Raji (cell line): ENCODE measurements around the gene IL22.

ENCODE experiments used
- POLR2A ChIP-seq: IDR thresholded peaks from 2 replicates; pipeline ENCODE4 v1.6.1; 2011; ENCODE audit warnings: low read depth, low read length, control low read depth; ENCODE audit not compliant: insufficient read depth

IL22 gene, protein sequence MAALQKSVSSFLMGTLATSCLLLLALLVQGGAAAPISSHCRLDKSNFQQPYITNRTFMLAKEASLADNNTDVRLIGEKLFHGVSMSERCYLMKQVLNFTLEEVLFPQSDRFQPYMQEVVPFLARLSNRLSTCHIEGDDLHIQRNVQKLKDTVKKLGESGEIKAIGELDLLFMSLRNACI

DNA sequence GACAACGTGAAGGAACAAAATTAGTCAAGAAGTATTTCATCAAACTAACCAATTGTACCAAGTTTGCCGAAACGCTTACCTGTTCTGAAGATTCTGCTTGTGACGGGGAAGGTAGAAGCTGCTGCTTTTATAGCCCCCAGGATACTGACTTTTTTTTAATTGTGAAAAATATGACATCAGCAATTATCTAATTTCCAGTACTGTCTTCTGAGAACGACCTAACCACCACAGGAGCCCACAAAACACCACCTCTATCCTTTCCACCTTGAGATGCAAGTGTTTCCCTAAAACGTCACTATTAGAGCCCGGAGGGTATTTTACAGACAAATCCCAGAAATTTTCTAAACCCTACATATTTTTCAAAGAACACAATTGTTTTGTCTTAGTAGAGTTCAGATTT lies at the start of gene IL22:
Gene IL22, minus strand, starts transcription at position 101 of the 400 bp plus-strand sequence. CDS start 156 bp downstream, outside the sequence.
- no peak for TF ChIP-seq POLR2A

DNA sequence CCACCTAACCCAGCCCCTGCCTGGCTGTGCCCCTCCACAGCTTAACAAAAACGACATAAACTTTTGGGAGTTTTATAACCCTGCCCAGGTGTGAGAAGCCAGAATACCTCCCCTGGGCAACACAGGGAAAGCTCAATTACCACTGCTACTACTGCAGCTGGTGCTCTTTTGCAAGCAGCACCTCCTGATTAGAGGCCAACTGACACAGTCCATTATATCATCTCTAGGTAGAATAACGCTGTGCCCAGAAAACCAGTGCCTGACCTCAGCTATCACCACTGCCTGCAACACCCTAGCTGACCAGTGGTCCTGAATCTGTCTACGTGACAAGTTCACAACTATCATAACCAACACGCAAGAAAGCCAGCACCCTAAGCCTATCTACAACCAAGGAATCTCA lies 44.5 kb upstream of the IL22 start:
- TF ChIP-seq POLR2A, result no peak

DNA sequence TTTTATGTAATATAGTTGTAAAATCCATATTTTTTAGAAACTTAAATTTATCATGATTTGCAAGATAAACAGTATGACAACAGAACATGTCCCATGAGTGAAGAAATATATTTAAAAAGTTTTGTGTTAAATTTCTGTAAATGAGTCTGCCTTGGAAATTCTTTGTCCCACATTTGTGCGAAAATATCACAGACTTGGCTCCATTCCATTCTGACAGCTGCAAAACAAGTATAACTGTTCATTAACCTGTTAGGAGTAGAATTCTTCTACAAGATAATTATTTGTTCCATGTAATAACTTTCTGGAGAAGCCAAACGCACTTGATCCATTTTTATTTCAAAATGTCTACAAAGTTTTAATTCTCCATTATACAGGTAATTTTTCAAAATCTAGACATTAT lies 40.8 kb upstream of the IL22 start:
- no peak for TF ChIP-seq POLR2A

DNA sequence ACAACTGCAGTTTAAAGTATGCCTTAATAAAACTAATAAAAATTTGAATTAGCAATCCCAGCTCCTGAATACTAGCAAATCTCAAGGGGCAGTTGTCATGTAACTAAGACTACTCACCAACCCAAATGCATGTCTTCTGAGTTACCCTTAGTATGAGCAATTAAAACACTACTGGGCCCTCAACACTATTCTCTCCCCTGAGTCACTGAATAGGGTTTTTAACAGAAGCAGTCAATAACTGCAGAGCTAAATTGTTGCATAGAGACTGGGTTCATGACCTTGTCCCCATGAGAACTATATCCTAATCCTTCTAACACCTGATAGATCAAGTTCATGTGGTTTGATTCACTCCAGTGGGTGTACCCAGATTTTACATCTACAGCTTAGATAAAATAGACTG lies 39.9 kb upstream of the IL22 start:
- no peak for TF ChIP-seq POLR2A

DNA sequence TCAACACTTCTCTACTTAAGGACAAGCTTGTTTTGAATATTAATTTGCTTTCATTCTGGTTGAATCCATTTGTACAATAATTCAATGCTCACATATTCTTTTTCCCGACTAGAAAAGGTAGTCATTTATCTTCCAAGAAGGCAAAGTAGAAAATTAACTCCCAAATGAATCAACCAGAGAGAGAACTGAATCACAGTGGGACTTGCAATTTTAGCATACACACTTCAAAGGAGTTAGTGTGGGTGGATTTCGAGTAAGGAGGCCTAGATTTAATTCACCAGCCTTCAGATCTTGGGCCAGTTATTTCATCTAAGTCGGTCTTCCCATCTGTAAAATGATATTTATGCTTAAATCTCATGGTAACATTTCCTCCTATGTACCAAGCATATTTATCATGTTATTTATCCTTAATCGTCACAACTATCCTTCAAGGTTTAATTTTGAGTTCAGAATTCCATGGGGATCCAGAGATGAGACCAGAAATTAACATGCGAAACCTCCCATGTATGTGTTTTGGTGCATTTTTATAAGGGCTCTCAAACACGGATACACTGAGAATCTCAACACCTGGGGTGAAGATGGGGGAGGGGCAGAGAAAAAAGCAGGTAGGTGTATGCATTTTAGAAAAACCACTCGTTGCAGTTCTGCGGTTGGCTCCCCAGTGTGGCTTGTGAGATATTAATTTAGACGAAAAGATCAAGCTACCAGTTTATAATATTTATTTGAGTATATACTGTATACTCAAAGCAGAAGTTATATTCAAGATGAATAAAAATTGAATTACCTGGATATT lies 38.9 kb upstream of the IL22 start:
- TF ChIP-seq POLR2A, result no peak

DNA sequence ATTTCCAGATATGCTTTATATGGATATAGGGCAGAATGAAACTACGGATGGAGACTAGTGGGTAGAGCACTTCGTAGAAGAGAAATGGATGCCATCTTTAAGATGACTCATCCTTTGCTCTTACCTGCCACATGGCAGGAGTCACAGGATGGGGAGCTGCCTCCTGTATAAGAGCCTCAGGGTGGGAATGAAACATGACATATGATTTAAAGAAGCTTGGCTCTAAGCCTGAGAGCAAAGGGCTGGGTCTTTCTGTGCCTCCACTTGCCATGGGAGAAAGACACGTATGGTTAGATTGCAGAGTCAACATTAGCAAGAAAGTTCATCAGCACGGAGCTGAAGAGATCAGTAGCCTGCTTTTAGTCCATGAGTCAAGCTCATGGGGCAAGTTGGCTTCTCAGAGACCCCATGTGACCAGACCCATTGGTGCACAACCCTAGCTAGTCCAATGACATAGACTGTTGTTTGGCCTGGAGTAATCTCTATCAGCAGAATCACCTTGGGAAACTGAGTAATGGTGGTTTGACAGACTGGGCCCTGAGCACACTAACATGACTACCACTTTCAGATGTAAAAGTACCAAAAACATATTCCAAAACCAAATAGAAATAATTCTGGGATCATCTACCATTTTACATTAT lies 38.1 kb upstream of the IL22 start:
- TF ChIP-seq POLR2A, result no peak

DNA sequence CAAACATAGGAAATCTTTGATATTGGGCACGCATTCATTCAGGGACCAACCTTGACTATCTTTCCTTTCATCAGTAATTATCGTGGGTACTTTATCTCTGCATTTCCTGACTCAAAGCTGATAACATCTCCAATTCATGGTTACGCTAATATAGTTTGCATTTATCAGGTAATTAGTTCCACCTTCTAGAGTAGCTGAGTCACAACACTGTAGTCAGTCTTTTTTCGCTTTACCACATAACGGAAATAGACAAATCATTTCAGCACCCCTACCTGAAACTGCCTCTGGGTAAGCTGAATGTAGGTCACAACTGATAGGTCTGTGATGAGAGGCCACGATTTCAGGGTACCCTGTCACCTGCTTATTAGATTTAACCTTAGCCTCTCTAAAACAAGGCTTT lies 36.7 kb upstream of the IL22 start:
- TF ChIP-seq POLR2A, result no peak

DNA sequence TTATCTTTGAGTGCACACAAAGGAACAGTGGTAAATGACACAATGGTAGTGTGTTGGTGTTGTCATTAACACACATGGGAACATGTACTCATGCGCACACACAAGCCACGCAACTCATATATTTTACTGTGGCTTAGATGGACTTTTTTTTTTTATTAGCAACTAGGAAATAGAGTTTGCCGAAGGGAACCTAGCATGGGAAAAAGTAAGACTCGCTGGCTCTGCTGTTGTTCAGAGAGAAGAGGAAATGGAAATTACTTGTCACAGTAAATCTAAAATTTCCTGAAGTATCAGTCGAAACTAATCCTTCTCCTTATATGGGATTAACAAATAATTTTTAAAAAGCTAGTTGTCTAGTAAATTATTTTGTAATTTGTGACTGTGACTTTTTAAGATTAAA lies 33.7 kb upstream of the IL22 start:
- TF ChIP-seq POLR2A, result no peak

DNA sequence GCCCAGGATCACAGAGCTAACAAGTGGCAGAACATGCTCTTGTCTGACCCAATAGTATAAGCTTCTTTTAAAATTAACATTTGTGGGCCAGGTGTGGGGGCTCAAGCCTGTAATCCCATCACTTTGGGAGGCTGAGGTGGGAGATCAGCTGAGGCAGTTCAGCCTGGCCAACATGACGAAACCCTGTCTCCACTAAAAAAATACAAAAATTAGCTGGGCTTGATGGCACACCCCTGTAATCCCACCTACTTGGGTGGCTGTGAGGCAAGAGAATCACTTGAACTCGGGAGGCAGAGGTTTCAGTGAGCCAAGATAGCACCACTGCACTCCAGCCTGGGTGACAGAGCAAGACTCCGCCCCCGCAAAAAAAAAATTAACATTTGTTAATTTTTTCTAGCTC lies 33.0 kb upstream of the IL22 start:
- no peak for TF ChIP-seq POLR2A

DNA sequence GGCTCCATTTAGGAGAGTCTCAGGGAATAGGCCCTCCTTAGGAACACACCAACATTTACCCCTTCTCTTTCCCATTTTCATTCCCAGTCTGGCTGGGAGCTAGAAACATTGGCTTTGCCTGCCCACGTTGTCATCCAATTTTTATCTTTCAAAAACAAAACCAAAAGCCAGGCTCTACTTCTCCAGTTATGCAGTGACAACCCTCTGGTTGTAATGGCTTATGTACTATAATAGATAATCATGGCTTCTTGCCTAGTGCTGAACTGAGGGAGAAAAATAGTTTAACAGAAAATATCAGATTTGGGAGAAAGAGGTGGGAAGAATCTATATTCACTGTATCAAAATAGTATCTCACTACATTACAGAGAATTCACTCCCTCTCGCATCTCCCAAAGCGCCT lies 32.1 kb upstream of the IL22 start:
- TF ChIP-seq POLR2A, result no peak

DNA sequence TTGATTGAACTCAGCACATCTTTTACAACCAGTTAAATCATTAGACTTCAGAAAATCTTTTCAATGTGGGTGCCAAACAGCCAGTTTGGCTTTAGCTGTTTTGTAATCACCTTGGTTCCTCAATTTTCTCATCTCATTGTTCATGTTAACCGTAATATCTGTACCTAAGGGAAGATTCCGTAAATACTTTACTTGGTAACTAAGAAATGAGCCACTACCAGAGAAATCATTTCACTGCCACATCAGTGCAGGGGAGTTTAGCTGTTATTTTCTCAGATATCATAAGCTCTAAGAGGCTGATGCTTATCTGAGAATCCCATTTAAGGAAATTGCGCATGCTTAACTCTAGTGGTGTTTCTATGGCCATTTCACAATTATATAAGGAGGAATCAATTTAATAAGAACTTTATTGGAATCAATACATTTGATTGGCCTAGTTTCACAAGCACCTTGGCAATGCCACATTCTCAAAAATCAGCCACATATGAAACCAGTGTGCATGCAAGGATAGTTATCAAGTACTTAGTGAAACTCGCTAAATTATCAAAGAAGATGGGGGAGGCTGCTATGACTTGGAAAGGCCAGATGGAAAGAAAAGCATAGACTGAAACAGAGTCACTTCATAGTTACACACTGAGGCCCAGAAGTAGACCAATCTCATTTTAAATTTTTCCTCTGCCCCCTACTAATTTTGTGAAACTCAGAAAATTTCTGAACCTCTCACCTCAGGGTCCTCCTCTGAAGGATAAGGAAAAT lies 28.1 kb upstream of the IL22 start:
- no peak for TF ChIP-seq POLR2A

DNA sequence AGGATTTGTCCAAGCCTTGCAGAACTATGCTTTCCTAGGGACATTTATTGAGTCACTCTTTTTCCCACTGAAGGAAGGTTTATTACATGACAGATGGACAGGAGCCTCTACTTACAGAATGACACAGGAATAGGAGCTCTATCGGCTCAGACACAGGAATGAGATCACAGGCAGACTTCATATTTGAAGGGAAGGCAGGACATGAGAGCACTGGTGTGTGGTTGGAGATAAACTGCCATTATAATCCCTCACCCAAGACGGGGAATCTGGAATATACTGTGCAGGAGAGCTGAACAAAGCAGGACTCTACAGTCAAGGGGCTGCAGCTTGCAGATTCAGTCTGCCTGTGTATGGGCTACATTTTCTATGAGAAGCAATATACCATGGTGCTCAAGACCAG lies 26.8 kb upstream of the IL22 start:
- TF ChIP-seq POLR2A, result no peak

DNA sequence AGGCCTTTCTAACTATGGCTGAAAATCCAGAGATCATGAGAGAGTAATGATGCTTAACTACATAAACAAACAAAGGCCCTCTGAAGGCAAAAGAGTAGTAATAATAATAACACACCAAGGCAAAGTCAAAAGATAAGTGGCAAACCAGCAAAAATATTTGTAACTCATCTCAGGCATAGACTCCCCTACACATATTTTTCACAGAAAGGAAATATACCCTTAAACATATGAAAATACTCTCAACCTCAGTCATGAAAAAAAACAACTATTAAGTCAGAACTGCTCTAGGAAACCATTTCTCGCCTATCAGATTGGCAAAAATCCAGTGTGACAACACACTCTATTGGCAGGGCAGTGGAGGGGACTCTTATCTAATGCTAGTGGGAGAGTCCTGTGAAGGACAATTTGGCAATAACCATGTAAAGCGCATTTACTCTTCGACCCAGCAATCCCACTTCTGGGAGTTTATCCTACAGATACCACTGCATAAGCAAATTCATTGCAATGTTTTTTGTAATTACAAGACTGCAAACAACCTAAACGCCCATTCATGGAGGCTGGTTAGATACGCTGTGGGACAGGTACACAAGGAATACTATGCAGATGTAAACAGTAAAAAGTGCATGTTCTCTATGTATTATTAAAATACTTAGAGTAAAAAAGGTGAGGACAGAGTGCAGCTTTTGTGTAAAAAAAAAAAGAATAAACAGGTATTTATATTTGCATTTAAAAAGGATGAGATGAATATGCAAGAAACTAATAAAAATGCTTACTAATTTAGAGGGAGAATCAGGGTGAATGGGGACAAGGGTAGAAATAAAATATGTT lies 26.0 kb upstream of the IL22 start:
- no peak for TF ChIP-seq POLR2A

DNA sequence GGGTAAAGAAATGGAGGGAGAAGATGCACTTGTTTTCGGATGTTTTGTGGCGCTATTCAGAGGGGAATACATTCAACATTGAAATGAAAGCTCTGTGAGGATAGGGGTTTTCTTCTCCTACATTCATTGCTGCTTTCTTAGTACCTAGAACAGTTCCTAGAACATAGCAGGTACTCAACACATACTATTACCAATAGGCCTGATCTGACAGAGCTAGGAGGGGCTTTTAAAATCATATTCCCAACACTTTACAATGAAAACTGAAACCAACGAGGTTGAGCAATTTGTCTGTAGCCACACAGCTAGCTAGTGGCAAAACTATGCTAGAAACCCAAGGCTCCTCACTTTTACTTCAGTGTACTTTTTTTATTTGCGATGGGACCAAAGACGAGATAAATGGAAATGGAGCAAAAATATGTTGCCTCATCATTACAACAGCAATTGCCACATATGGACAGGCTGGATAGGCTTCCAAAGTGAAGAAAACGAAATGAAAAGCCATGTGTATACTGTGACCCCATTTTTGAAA lies 23.1 kb upstream of the IL22 start:
- TF ChIP-seq POLR2A, result no peak
